BLaER1 treated with 17β-estradiol and CSF1 and Interleukin-3, amounts not matched to agents 10 nM and 100 nM (cell line): ENCODE measurements around the gene CHRD.

Experiments
- H3K27ac ChIP-seq, 11 experiments: shearing (Covaris generic); formaldehyde crosslinking; 2 replicates each; pipeline ENCODE4 v1.8.1; 2022
- H3K27me3 ChIP-seq, 11 experiments: shearing (Covaris generic); formaldehyde crosslinking; 2 replicates each; pipeline ENCODE4 v1.8.1; 2022
- H3K36me3 ChIP-seq, 11 experiments: shearing (Covaris generic); formaldehyde crosslinking; 2 replicates each; pipeline ENCODE4 v1.8.1; 2022
- H3K4me1 ChIP-seq, 10 experiments: shearing (Covaris generic); formaldehyde crosslinking; 2 replicates each; pipeline ENCODE4 v1.8.1; 2022
- H3K4me2 ChIP-seq, 11 experiments: shearing (Covaris generic); formaldehyde crosslinking; 2 replicates each; pipeline ENCODE4 v1.8.1; 2022
- H3K4me3 ChIP-seq, 10 experiments: shearing (Covaris generic); formaldehyde crosslinking; 2 replicates each; pipeline ENCODE4 v1.8.1; 2022
- H3K9ac ChIP-seq, 11 experiments: shearing (Covaris generic); formaldehyde crosslinking; 2 replicates each; pipeline ENCODE4 v1.8.1; 2022
- H3K9me3 ChIP-seq, 11 experiments: shearing (Covaris generic); formaldehyde crosslinking; replicated peaks in 1 of 11; 2 replicates each; pipeline ENCODE4 v1.8.1; 2022
- H4K20me1 ChIP-seq, 11 experiments: shearing (Covaris generic); formaldehyde crosslinking; 2 replicates each; pipeline ENCODE4 v1.8.1; 2022
- Cebpa-rat ChIP-seq, 11 experiments: shearing (Covaris generic); IDR thresholded peaks; 2 replicates each; pipeline ENCODE4 v1.8.1; 2022

Gene CHRD

DNA sequence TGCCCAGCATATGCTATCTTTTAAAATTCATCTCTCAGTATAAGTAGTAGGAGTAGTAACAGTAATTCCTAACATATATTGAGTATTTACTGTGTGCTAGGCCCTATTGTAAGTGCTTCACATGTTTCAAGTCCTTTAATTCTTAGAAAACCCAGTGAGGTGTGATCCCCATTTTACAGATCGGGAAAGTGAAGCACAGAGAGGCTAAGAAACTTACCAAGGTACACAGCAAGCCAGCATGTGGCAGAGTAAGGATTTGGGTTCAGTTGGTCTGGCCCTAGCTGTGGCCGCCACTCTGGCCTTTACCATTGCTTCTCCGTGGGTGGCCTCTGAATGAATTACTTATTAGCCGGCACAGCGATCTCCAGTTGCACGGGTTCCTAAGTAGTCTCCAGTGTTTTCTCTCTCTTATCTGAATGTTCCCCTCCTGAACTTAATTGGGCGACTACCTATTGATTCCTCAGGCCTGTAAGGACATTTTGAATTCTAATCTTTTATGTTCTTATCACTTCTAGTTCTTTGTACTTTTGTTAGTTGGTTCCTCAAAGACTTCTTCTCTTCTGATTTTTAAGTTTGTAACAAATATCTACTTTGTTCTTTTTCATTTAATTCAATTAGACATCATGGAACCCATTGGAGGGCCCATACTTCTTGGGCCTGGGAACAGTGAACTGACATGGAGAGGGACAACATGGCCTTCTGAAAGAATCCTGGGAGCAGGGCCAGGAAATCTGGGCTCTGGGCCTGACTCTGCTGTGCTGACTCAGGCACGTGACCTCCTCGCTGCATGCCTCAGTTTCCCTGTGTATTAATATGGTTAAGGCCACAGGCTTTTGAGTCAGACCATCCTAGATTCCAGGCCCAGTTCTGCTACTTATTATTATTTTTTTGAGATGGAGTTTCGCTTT, 30.0 kb upstream of the CHRD start:
- H3K4me3 ChIP-seq: no peak overlapping the region
- peaks cover 11 to 46% (median 29%) of the 10 kb centered on the region in 11 experiments; a peak in 19 of 22 replicates for H3K36me3 ChIP-seq
- no peaks in the 10 kb centered on the region for H3K9me3 ChIP-seq
- no peak overlapping the region for H3K4me2 ChIP-seq
- peaks cover 0 to 26% (median 0%) of the 10 kb centered on the region in 11 experiments; a peak in 4 of 22 replicates for H4K20me1 ChIP-seq
- no peak overlapping the region for H3K9ac ChIP-seq
- peaks cover 0 to 35% (median 11%) of the 10 kb centered on the region in 10 experiments; a peak in 13 of 20 replicates for H3K4me1 ChIP-seq
- no peak for TF ChIP-seq Cebpa-rat (IDR thresholded peaks at IDR 0.05)
- H3K27me3 ChIP-seq: no peaks in the 10 kb centered on the region
- no peak overlapping the region for H3K27ac ChIP-seq

- Histone ChIP-seq H4K20me1 (peaks cover 0 to 22% (median 0%) of the 10 kb centered on the region in 11 experiments; a peak in 4 of 22 replicates), H3K36me3 (peaks cover 14 to 53% (median 35%) of the 10 kb centered on the region in 11 experiments; a peak in 19 of 22 replicates), H3K4me1 (peaks cover 0 to 30% (median 6%) of the 10 kb centered on the region in 10 experiments; a peak in 11 of 20 replicates), H3K4me3 (no peak overlapping the region), H3K27ac (no peak overlapping the region), H3K27me3 (no peaks in the 10 kb centered on the region), H3K9ac (no peak overlapping the region), H3K4me2 (no peak overlapping the region), H3K9me3 (no peaks in the 10 kb centered on the region)
- no peak for TF ChIP-seq Cebpa-rat (IDR thresholded peaks at IDR 0.05)
These were observed 29.2 kb upstream of the CHRD start for GRCh38 chr3:184350618-184351017.

DNA sequence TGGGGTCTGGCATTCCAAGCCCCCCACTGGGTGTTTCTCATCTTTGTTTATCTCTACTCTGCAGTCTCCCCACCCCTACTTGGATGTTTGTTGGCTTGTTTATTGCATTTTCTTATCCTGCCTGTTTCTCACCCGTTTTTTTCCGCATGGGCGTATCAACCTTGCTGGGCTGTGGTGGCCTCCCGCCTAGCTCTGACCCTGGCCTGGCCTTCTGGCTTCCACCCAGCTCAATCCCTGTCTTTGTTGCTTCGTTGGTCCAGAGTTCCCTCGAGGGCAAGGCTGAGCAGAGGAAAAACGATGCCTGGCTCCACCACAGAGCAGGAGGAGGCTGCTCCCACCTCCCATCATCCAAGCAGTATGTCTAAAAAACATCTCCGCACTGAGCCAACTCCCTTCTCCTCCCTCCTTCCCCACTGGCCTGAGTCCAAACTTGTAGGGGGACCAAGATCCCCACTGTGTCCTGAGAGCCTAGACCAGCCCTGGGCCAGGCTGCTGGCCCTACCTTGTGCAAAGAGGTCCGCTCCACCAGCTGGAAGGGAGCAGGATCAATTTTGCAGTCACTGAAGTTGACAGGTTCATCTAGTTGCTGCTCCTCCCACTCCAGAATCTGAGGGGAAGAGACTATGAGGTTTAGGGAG, 28.2 kb upstream of the CHRD start:
- no peak overlapping the region for H3K4me3 ChIP-seq
- H3K4me1 ChIP-seq: peaks cover 0 to 25% (median 5%) of the 10 kb centered on the region in 10 experiments; a peak in 9 of 20 replicates
- H3K9me3 ChIP-seq: no peaks in the 10 kb centered on the region
- H3K4me2 ChIP-seq: no peak overlapping the region
- peaks cover 14 to 55% (median 40%) of the 10 kb centered on the region in 11 experiments; a peak in 19 of 22 replicates for H3K36me3 ChIP-seq
- H3K27me3 ChIP-seq: no peaks in the 10 kb centered on the region
- peak overlapping the region in 2 of 11 experiments; percentile 19 to 31; a peak in 1 of 22 replicates for H3K9ac ChIP-seq
- peaks cover 0 to 12% (median 0%) of the 10 kb centered on the region in 11 experiments; a peak in 4 of 22 replicates for H4K20me1 ChIP-seq
- no peak overlapping the region for H3K27ac ChIP-seq
- no peak for TF ChIP-seq Cebpa-rat (IDR thresholded peaks at IDR 0.05)

- Histone ChIP-seq H4K20me1 (peaks cover 0 to 12% (median 0%) of the 10 kb centered on the region in 11 experiments; a peak in 4 of 22 replicates), H3K4me3 (no peak overlapping the region), H3K4me1 (peaks cover 0 to 23% (median 5%) of the 10 kb centered on the region in 10 experiments; a peak in 9 of 20 replicates), H3K4me2 (no peak overlapping the region), H3K36me3 (peaks cover 12 to 58% (median 40%) of the 10 kb centered on the region in 11 experiments; a peak in 20 of 22 replicates), H3K27ac (no peak overlapping the region), H3K9me3 (no peaks in the 10 kb centered on the region), H3K27me3 (no peaks in the 10 kb centered on the region), H3K9ac (0 out of 22 replicates have a peak overlapping the region, but pooled peaks of 2 of the 11 experiments have one; percentile 24 to 31)
- no peak for TF ChIP-seq Cebpa-rat (IDR thresholded peaks at IDR 0.05)
These were observed 27.6 kb upstream of the CHRD start for GRCh38 chr3:184352149-184352785.

DNA sequence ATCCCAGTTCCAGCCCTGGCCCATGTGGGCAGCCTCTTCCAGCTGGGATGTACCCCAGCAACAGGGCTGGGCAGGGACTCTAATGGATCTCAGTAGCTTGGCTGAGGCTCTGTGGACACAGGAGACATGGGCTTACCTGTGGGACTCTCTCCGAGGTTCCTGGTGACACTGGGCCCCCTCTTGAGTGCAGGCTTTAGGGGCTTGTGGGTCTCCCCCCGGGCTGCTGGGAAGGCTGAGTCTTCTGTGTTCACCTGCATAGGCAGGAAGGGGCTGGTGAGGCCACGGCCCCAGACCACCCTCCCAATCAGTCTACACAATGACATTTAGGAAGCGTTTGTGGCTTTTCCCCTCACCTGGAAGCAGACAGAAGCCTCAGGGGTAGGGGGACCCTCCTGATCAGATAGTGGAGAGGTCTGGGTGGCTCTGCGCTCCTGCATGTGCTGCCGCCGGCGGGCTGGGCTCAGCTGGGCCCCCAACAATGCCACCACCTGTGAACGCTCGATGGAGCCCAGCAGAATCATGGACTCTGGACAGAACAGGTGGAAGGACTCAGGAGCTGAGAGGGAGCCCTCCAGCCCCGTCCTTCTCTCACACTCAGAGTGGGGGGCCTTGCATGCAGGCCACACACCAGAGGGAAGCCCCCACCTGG, 26.8 kb upstream of the CHRD start:
- no peak for TF ChIP-seq Cebpa-rat (IDR thresholded peaks at IDR 0.05)

DNA sequence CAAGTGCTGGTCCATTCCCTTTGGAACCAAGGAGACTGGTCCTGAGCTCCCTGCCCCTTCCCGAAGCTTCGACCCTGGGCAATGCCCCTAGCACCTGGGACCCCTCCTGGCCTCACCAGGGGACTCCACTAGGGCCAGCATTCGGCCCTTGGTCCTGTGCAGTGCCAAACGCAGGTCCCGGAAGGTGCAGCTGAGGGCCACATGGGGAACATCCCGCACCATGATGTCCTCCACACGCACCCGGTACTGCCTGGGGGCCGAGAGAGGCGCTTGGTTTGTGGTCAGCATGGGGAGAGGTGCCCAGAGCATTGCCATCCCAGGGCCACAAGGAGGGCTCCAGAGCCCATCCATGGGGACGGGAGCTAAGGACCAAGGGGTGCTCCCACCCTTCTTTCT, 26.3 kb upstream of the CHRD start:
- H4K20me1 ChIP-seq: peaks cover 0 to 12% (median 0%) of the 10 kb centered on the region in 11 experiments; a peak in 5 of 22 replicates
- peaks cover 12 to 71% (median 44%) of the 10 kb centered on the region in 11 experiments; a peak in 20 of 22 replicates for H3K36me3 ChIP-seq
- no peak for TF ChIP-seq Cebpa-rat (IDR thresholded peaks at IDR 0.05)
- peak overlapping the region in 1 of 11 experiments; percentile 35; a peak in 1 of 22 replicates for H3K4me2 ChIP-seq
- H3K27ac ChIP-seq: no peak overlapping the region; a peak in 2 of 22 replicates
- no peaks in the 10 kb centered on the region for H3K9me3 ChIP-seq
- H3K4me3 ChIP-seq: no peak overlapping the region
- H3K4me1 ChIP-seq: peaks cover 0 to 13% (median 5%) of the 10 kb centered on the region in 10 experiments; a peak in 8 of 20 replicates
- H3K9ac ChIP-seq: peak overlapping the region in 1 of 11 experiments; percentile 24; a peak in 2 of 22 replicates
- no peaks in the 10 kb centered on the region for H3K27me3 ChIP-seq

More for the DNA sequence above, 26.8 kb upstream of the CHRD start:
- Histone ChIP-seq H4K20me1 (peaks cover 0 to 12% (median 0%) of the 10 kb centered on the region in 11 experiments; a peak in 4 of 22 replicates), H3K9me3 (no peaks in the 10 kb centered on the region), H3K9ac (peak overlapping the region in 1 of 11 experiments; percentile 24; a peak in 1 of 22 replicates), H3K27me3 (no peaks in the 10 kb centered on the region), H3K4me2 (no peak overlapping the region), H3K4me1 (peaks cover 0 to 15% (median 5%) of the 10 kb centered on the region in 10 experiments; a peak in 8 of 20 replicates), H3K4me3 (no peak overlapping the region), H3K36me3 (peaks cover 12 to 66% (median 42%) of the 10 kb centered on the region in 11 experiments; a peak in 20 of 22 replicates), H3K27ac (no peak overlapping the region)

DNA sequence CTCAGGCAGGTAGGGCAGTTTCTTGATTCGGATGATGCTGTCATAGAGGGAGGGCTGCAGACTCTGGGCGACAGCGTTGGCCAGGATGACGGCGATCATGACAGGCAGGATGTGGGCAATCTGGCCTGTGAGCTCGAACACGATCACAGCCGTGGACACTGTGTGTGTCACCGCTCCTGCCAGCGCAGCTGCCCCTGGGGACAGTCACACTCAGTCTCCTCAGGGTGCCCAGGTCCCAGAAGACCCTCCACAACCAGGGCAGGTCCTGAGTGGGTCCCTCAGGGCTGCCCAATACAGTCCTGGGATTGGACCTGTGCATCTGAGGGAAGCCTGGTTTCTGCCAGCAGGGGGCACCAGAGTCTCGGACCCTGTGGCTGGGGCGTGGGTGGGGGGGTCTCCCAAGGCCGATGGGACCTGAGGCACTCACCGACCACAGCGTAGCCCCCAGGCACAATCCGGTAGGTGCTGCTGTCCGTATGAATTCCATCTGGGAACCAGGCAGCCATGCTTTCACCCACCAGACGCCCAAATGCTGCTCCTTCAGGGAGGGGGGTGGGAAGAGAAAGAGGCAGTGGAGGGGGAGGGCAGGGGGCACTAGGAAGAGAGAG, 25.6 kb upstream of the CHRD start:
- H3K9ac ChIP-seq: no peak overlapping the region; a peak in 1 of 22 replicates
- H3K4me2 ChIP-seq: peak overlapping the region in 2 of 11 experiments; percentile 9 to 35; a peak in 1 of 22 replicates

More for the DNA sequence above, 25.6 kb upstream of the CHRD start:
- Histone ChIP-seq H3K27me3 (no peaks in the 10 kb centered on the region), H3K4me1 (peaks cover 0 to 13% (median 5%) of the 10 kb centered on the region in 10 experiments; a peak in 8 of 20 replicates), H3K4me3 (no peak overlapping the region), H4K20me1 (peaks cover 0 to 12% (median 0%) of the 10 kb centered on the region in 11 experiments; a peak in 5 of 22 replicates), H3K27ac (no peak overlapping the region; a peak in 1 of 22 replicates), H3K9me3 (no peaks in the 10 kb centered on the region), H3K36me3 (peaks cover 12 to 75% (median 44%) of the 10 kb centered on the region in 11 experiments; a peak in 20 of 22 replicates)
- no peak for TF ChIP-seq Cebpa-rat (IDR thresholded peaks at IDR 0.05)
